Measurements from ENCODE around the gene FGGY.

- no peak for TF ChIP-seq POLR2A (IDR thresholded peaks at IDR 0.05)
- TF ChIP-seq, protein P1, sequence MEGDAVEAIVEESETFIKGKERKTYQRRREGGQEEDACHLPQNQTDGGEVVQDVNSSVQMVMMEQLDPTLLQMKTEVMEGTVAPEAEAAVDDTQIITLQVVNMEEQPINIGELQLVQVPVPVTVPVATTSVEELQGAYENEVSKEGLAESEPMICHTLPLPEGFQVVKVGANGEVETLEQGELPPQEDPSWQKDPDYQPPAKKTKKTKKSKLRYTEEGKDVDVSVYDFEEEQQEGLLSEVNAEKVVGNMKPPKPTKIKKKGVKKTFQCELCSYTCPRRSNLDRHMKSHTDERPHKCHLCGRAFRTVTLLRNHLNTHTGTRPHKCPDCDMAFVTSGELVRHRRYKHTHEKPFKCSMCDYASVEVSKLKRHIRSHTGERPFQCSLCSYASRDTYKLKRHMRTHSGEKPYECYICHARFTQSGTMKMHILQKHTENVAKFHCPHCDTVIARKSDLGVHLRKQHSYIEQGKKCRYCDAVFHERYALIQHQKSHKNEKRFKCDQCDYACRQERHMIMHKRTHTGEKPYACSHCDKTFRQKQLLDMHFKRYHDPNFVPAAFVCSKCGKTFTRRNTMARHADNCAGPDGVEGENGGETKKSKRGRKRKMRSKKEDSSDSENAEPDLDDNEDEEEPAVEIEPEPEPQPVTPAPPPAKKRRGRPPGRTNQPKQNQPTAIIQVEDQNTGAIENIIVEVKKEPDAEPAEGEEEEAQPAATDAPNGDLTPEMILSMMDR (IDR thresholded peaks at IDR 0.05 in 4 of 5, conservative IDR thresholded peaks at IDR 0.05 in 1 of 5), result no peak
These were observed 400.4 kb downstream of the FGGY start for GRCh38 chr1:59697150-59697800.
